GM23338 (cell line): ENCODE measurements around the gene TMC3. TPM values are rescaled to one million over a fixed set of nuclear protein-coding genes. Genes with fewer than 3 reads are reported as not detected.

Source experiments
- ATAC-seq: fragments of 200-7000 bp; cut with Tn5 transposase; 3 replicates; pipeline ENCODE4 v1.9.1; 2020
- DNase-seq: peaks from one replicate; pipeline ENCODE4 v3.0.0-alpha.2; 2015; ENCODE audit warnings: low spot score
- H2AFZ ChIP-seq: fragments of 200-600 bp; sonication (generic); 2 replicates; pipeline ENCODE4 v1.8.0; 2016; ENCODE audit warnings: antibody characterized with exemption, mild to moderate bottlenecking, moderate library complexity
- H3F3A ChIP-seq: fragments of 200-600 bp; sonication (generic); replicated peaks from 2 replicates; pipeline ENCODE4 v1.8.0; 2017; ENCODE audit warnings: antibody characterized with exemption, mixed run types, low read depth
- H3K27ac ChIP-seq: fragments of 200-600 bp; sonication (generic); 2 replicates; pipeline ENCODE4 v1.6.1; 2016; ENCODE audit warnings: low read depth
- H3K27me3 ChIP-seq: fragments of 200-600 bp; sonication (generic); 2 replicates; pipeline ENCODE4 v1.8.0; 2016; ENCODE audit warnings: mild to moderate bottlenecking, mixed run types, moderate library complexity; ENCODE audit not compliant: insufficient read depth
- H3K36me3 ChIP-seq: fragments of 200-600 bp; sonication (generic); 2 replicates; pipeline ENCODE4 v1.8.0; 2016; ENCODE audit warnings: mild to moderate bottlenecking; ENCODE audit not compliant: insufficient read depth
- H3K4me1 ChIP-seq: fragments of 200-600 bp; sonication (generic); 2 replicates; pipeline ENCODE4 v1.8.0; 2016; ENCODE audit warnings: mild to moderate bottlenecking, moderate library complexity; ENCODE audit not compliant: insufficient read depth
- H3K4me2 ChIP-seq: fragments of 200-600 bp; sonication (generic); 2 replicates; pipeline ENCODE4 v1.7.1; 2017; ENCODE audit warnings: mixed run types
- H3K4me3 ChIP-seq: fragments of 200-600 bp; sonication (generic); 2 replicates; pipeline ENCODE4 v1.6.1; 2016; ENCODE audit warnings: mixed run types
- H3K79me2 ChIP-seq: fragments of 200-600 bp; sonication (generic); replicated peaks from 2 replicates; pipeline ENCODE4 v1.8.0; 2017; ENCODE audit warnings: mild to moderate bottlenecking; ENCODE audit not compliant: insufficient read depth
- H3K9me2 ChIP-seq: fragments of 200-600 bp; sonication (generic); 2 replicates; pipeline ENCODE4 v1.8.0; 2017; ENCODE audit not compliant: insufficient read depth
- H4K20me1 ChIP-seq: fragments of 200-600 bp; sonication (generic); replicated peaks from 2 replicates; pipeline ENCODE4 v1.8.0; 2017; ENCODE audit warnings: mild to moderate bottlenecking; ENCODE audit not compliant: insufficient read depth
- H3K27ac Mint-ChIP-seq: 2 replicates; pipeline ENCODE4 v1.8.0; 2020; ENCODE audit warnings: inconsistent platforms, mild to moderate bottlenecking, moderate library complexity, mixed read lengths
- H3K27me3 Mint-ChIP-seq: 3 replicates; pipeline ENCODE4 v1.8.0; 2022; ENCODE audit warnings: low read depth, mild to moderate bottlenecking, moderate library complexity, mixed read lengths, inconsistent platforms; ENCODE audit not compliant: insufficient read depth, poor library complexity
- H3K36me3 Mint-ChIP-seq: 3 replicates; pipeline ENCODE4 v1.8.0; 2021; ENCODE audit warnings: low read depth, mild to moderate bottlenecking, inconsistent platforms, moderate library complexity, mixed read lengths
- H3K4me1 Mint-ChIP-seq: 3 replicates; pipeline ENCODE4 v1.8.0; 2020; ENCODE audit warnings: mild to moderate bottlenecking, inconsistent platforms, mixed read lengths
- H3K4me3 Mint-ChIP-seq: 3 replicates; pipeline ENCODE4 v1.8.0; 2021; ENCODE audit warnings: moderate library complexity, mild to moderate bottlenecking, inconsistent platforms, mixed read lengths
- H3K9me3 Mint-ChIP-seq: 3 replicates; pipeline ENCODE4 v1.8.0; 2020; ENCODE audit warnings: moderate library complexity, mild to moderate bottlenecking, inconsistent platforms, mixed read lengths
- CREB1 ChIP-seq: fragments of 250-450 bp; sonication (Bioruptor Pico); IDR thresholded peaks from 2 replicates; pipeline ENCODE4 v1.5.0; 2020; ENCODE audit warnings: low read depth, mild to moderate bottlenecking, moderate library complexity
- CTCF ChIP-seq, 2 experiments: fragments of 200-600 bp in 1 of 2; sonication (generic) in 1 of 2; conservative IDR thresholded peaks; 2 replicates each; pipeline versions ENCODE4 v1.5.1 to v1.6.1; 2016 to 2017; ENCODE audit warnings: antibody characterized with exemption in 2 of 2, low read depth in 2 of 2, mild to moderate bottlenecking in 2 of 2, moderate library complexity in 1 of 2
- ETS1 ChIP-seq: IDR thresholded peaks from 2 replicates; pipeline ENCODE4 v1.6.1; 2016; ENCODE audit warnings: antibody characterized with exemption
- EZH2 ChIP-seq: fragments of 200-600 bp; sonication (generic); IDR thresholded peaks from one replicate; pipeline ENCODE4 v1.8.0; 2017; ENCODE audit warnings: antibody characterized with exemption, mild to moderate bottlenecking, low read depth; ENCODE audit not compliant: unreplicated experiment
- EZH2phosphoT487 ChIP-seq: fragments of 200-600 bp; sonication (generic); IDR thresholded peaks from one replicate; pipeline ENCODE4 v1.8.1; 2018; ENCODE audit warnings: antibody characterized with exemption; ENCODE audit not compliant: unreplicated experiment
- JUNB ChIP-seq: IDR thresholded peaks from one replicate; pipeline ENCODE4 v1.6.1; 2016; ENCODE audit warnings: antibody characterized with exemption; ENCODE audit not compliant: unreplicated experiment
- NANOG ChIP-seq: IDR thresholded peaks from 2 replicates; pipeline ENCODE4 v1.6.1; 2016; ENCODE audit warnings: antibody characterized with exemption, borderline replicate concordance
- POLR2AphosphoS5 ChIP-seq: IDR thresholded peaks from 2 replicates; pipeline ENCODE4 v1.6.1; 2016; ENCODE audit warnings: antibody characterized with exemption, low read depth
- STAT1 ChIP-seq: IDR thresholded peaks from one replicate; pipeline ENCODE4 v1.6.1; 2016; ENCODE audit warnings: antibody characterized with exemption; ENCODE audit not compliant: unreplicated experiment
- ZNF114 ChIP-seq: fragments of 250-450 bp; sonication (Bioruptor Pico); IDR thresholded peaks from 2 replicates; pipeline ENCODE4 v1.5.0; 2020; ENCODE audit warnings: mild to moderate bottlenecking, moderate library complexity
- ZNF331 ChIP-seq: fragments of 250-450 bp; sonication (Bioruptor Pico); IDR thresholded peaks from 2 replicates; pipeline ENCODE4 v1.5.0; 2020; ENCODE audit warnings: low read depth, mild to moderate bottlenecking, moderate library complexity
- polyA plus RNA-seq: library from polyadenylated mRNA; unstranded; fragments of >200 nt; fragmentation: Nextera tagmentation; extraction: Ambion mirVana; gene quantifications from 2 replicates; pipeline ENCODE4 v1.2.1, GENCODE V29; 2016
- total RNA-seq: library from RNA; depleted of rRNA; stranded (reverse); fragments of >200 nt; shearing (Covaris generic); gene quantifications from 2 replicates; pipeline ENCODE4 v1.2.3, GENCODE V29; 2014
- TF ChIP-seq, protein P1 (sequence below): fragments of 250-450 bp; sonication (Bioruptor Pico); IDR thresholded peaks from 2 replicates; pipeline ENCODE4 v1.5.0; 2020; ENCODE audit warnings: mild to moderate bottlenecking, moderate library complexity
- TF ChIP-seq, protein P2 (sequence below): IDR thresholded peaks from one replicate; pipeline ENCODE4 v1.6.1; 2018; ENCODE audit warnings: antibody characterized with exemption; ENCODE audit not compliant: unreplicated experiment

Gene TMC3
- total and polyA plus RNA-seq, 2 experiments from 2014 or later = 0.10 TPM; not detected in 1

DNA sequence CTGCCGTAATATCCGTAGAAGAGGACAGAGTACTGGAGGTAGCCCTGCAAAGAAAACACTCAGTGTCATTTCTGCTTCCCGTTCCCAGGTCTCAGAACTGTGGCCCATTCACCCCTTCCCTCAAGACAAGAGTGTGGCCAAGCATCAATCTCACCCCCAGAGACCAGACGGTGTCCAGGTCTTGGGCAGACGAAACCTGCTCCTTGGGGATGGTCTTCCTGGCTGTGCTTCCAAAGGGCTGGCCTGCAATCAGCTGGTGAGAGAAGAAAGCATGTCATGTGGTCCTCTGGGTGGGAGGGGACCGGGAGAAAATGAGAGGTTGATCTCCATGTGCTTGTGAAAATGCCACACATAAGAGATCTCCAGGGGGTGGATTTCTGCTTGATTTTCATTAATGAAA, 15.8 kb downstream of the TMC3 start:
- Mint-ChIP-seq H3K27ac (no peak overlapping the region), H3K27me3 (peaks cover 2% of the 10 kb centered on the region), H3K36me3 (no peaks in the 10 kb centered on the region), H3K9me3 (no peaks in the 10 kb centered on the region), H3K4me3 (no peak overlapping the region), H3K4me1 (peaks cover 13% of the 10 kb centered on the region)
- Histone ChIP-seq H3K4me1 (peaks cover 9% of the 10 kb centered on the region; the same call in 1 of the 2 replicates), H3K4me2 (no peak overlapping the region), H3K4me3 (no peak overlapping the region), H3K36me3 (no peaks in the 10 kb centered on the region), H3K79me2 (no peaks in the 10 kb centered on the region), H3F3A (no peaks in the 10 kb centered on the region), H4K20me1 (no peaks in the 10 kb centered on the region), H3K27ac (no peak overlapping the region), H3K27me3 (no peaks in the 10 kb centered on the region), H3K9me2 (no peaks in the 10 kb centered on the region), H2AFZ (no peak overlapping the region)
- ATAC-seq (no peak), DNase-seq (no peak)
- TF ChIP-seq, protein P1, sequence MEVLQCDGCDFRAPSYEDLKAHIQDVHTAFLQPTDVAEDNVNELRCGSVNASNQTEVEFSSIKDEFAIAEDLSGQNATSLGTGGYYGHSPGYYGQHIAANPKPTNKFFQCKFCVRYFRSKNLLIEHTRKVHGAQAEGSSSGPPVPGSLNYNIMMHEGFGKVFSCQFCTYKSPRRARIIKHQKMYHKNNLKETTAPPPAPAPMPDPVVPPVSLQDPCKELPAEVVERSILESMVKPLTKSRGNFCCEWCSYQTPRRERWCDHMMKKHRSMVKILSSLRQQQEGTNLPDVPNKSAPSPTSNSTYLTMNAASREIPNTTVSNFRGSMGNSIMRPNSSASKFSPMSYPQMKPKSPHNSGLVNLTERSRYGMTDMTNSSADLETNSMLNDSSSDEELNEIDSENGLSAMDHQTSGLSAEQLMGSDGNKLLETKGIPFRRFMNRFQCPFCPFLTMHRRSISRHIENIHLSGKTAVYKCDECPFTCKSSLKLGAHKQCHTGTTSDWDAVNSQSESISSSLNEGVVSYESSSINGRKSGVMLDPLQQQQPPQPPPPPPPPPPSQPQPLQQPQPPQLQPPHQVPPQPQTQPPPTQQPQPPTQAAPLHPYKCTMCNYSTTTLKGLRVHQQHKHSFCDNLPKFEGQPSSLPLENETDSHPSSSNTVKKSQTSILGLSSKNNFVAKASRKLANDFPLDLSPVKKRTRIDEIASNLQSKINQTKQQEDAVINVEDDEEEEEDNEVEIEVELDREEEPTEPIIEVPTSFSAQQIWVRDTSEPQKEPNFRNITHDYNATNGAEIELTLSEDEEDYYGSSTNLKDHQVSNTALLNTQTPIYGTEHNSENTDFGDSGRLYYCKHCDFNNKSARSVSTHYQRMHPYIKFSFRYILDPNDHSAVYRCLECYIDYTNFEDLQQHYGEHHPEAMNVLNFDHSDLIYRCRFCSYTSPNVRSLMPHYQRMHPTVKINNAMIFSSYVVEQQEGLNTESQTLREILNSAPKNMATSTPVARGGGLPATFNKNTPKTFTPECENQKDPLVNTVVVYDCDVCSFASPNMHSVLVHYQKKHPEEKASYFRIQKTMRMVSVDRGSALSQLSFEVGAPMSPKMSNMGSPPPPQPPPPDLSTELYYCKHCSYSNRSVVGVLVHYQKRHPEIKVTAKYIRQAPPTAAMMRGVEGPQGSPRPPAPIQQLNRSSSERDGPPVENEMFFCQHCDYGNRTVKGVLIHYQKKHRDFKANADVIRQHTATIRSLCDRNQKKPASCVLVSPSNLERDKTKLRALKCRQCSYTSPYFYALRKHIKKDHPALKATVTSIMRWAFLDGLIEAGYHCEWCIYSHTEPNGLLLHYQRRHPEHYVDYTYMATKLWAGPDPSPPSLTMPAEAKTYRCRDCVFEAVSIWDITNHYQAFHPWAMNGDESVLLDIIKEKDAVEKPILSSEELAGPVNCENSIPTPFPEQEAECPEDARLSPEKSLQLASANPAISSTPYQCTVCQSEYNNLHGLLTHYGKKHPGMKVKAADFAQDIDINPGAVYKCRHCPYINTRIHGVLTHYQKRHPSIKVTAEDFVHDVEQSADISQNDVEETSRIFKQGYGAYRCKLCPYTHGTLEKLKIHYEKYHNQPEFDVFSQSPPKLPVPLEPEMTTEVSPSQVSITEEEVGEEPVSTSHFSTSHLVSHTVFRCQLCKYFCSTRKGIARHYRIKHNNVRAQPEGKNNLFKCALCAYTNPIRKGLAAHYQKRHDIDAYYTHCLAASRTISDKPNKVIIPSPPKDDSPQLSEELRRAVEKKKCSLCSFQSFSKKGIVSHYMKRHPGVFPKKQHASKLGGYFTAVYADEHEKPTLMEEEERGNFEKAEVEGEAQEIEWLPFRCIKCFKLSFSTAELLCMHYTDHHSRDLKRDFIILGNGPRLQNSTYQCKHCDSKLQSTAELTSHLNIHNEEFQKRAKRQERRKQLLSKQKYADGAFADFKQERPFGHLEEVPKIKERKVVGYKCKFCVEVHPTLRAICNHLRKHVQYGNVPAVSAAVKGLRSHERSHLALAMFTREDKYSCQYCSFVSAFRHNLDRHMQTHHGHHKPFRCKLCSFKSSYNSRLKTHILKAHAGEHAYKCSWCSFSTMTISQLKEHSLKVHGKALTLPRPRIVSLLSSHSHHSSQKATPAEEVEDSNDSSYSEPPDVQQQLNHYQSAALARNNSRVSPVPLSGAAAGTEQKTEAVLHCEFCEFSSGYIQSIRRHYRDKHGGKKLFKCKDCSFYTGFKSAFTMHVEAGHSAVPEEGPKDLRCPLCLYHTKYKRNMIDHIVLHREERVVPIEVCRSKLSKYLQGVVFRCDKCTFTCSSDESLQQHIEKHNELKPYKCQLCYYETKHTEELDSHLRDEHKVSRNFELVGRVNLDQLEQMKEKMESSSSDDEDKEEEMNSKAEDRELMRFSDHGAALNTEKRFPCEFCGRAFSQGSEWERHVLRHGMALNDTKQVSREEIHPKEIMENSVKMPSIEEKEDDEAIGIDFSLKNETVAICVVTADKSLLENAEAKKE (CRISPR knock-in tag) = no peak
- TF ChIP-seq, protein P2, sequence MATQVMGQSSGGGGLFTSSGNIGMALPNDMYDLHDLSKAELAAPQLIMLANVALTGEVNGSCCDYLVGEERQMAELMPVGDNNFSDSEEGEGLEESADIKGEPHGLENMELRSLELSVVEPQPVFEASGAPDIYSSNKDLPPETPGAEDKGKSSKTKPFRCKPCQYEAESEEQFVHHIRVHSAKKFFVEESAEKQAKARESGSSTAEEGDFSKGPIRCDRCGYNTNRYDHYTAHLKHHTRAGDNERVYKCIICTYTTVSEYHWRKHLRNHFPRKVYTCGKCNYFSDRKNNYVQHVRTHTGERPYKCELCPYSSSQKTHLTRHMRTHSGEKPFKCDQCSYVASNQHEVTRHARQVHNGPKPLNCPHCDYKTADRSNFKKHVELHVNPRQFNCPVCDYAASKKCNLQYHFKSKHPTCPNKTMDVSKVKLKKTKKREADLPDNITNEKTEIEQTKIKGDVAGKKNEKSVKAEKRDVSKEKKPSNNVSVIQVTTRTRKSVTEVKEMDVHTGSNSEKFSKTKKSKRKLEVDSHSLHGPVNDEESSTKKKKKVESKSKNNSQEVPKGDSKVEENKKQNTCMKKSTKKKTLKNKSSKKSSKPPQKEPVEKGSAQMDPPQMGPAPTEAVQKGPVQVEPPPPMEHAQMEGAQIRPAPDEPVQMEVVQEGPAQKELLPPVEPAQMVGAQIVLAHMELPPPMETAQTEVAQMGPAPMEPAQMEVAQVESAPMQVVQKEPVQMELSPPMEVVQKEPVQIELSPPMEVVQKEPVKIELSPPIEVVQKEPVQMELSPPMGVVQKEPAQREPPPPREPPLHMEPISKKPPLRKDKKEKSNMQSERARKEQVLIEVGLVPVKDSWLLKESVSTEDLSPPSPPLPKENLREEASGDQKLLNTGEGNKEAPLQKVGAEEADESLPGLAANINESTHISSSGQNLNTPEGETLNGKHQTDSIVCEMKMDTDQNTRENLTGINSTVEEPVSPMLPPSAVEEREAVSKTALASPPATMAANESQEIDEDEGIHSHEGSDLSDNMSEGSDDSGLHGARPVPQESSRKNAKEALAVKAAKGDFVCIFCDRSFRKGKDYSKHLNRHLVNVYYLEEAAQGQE = no peak
- TF ChIP-seq ZNF114 (CRISPR knock-in tag) = no peak
- no peak for TF ChIP-seq EZH2
- TF ChIP-seq POLR2AphosphoS5 = no peak
- TF ChIP-seq NANOG = no peak
- no peak for TF ChIP-seq JUNB
- no peak for TF ChIP-seq EZH2phosphoT487
- TF ChIP-seq CTCF (conservative IDR thresholded peaks at IDR 0.05; ENCODE audit: low read depth in 2 of 2) = no peak
- no peak for TF ChIP-seq CREB1 (CRISPR knock-in tag)
- no peak for TF ChIP-seq ZNF331 (CRISPR knock-in tag)
- no peak for TF ChIP-seq STAT1
- no peak for TF ChIP-seq ETS1
